Ascending aorta (tissue), 2 donors: ENCODE measurements around the gene SLC24A3. TPM values are rescaled to one million over a fixed set of nuclear protein-coding genes. Genes with fewer than 3 reads are reported as not detected.

Source experiments
- DNase-seq, 2 donors: peaks; one replicate each; pipeline ENCODE4 v3.0.0-alpha.2; 2019; ENCODE audit warnings: low spot score in 2 of 2
- H3K27ac ChIP-seq, 2 donors: fragments of 200-600 bp; sonication (generic); one replicate each; pipeline ENCODE4 v1.5.1; 2016 to 2017; ENCODE audit warnings: mild to moderate bottlenecking in 1 of 2
- H3K27me3 ChIP-seq: fragments of 200-600 bp; sonication (generic); one replicate; pipeline ENCODE4 v1.5.1; 2017
- H3K36me3 ChIP-seq, 2 donors: fragments of 200-600 bp; sonication (generic); one replicate each; pipeline ENCODE4 v1.5.1; 2016
- H3K4me1 ChIP-seq, 2 donors: fragments of 200-600 bp; sonication (generic); one replicate each; pipeline ENCODE4 v1.5.1; 2016 to 2017; ENCODE audit warnings: mild to moderate bottlenecking in 1 of 2
- H3K4me3 ChIP-seq, 2 donors: fragments of 200-600 bp; sonication (generic); one replicate each; pipeline ENCODE4 v1.5.1; 2016 to 2017; ENCODE audit warnings: mild to moderate bottlenecking in 1 of 2
- H3K9me3 ChIP-seq, 2 donors: fragments of 200-600 bp; sonication (generic); one replicate each; pipeline ENCODE4 v1.5.1; 2016
- CTCF ChIP-seq, 3 experiments: fragments of 200-600 bp in 2 of 3; fragments of 450-650 bp in 1 of 3; sonication (generic) in 2 of 3; IDR thresholded peaks; one replicate each; pipeline ENCODE4 v1.5.1; 2016 to 2019; ENCODE audit warnings: antibody characterized with exemption in 3 of 3, mild to moderate bottlenecking in 1 of 3, moderate library complexity in 1 of 3
- intact Hi-C: fragments of 100-400 bp; cut with DNase I; formaldehyde crosslinking; loops from one replicate; pipeline ENCODE4 v1.15.1; 2023
- total RNA-seq: library from RNA; depleted of rRNA; stranded (reverse); fragments of >200 nt; gene quantifications from one replicate; pipeline ENCODE4 v1.1.0, GENCODE V29; 2016

The SLC24A3 gene
- total RNA-seq, 1 donor from 2014 or later: 12.9 TPM

- Histone ChIP-seq H3K27ac (no peak overlapping the region), H3K36me3 (no peaks in the 10 kb centered on the region)
- intact Hi-C loops: loop anchor here (2.0 kb wide), 1 partner anchor 69 kb away; no protein-coding TSS in a partner anchor
Observed at GRCh38 chr20:19761841-19762240, 549.4 kb downstream of the SLC24A3 start.

GRCh38 chr20:19764207-19764606 lies 551.8 kb downstream of the SLC24A3 start:
- no peak overlapping the region for H3K27ac ChIP-seq
- DNase-seq: peak in 1 of 2 donors; percentile 19
- intact Hi-C loops: no loop called here

More at GRCh38 chr20:19761841-19762240, 549.4 kb downstream of the SLC24A3 start:
- Histone ChIP-seq H3K9me3 (no peaks in the 10 kb centered on the region), H3K27me3 (no peaks in the 10 kb centered on the region), H3K4me3 (no peak overlapping the region), H3K4me1 (peaks cover 3 to 13% of the 10 kb centered on the region in 2 donors)
- TF ChIP-seq CTCF (IDR thresholded peaks at IDR 0.05): no peak
- peak in 1 of 2 donors; percentile 46 for DNase-seq

GRCh38 chr20:19765266-19765665 lies 552.8 kb downstream of the SLC24A3 start:
- intact Hi-C loops: no loop called here
- H3K27ac ChIP-seq: no peak overlapping the region

More at GRCh38 chr20:19764207-19764606, 551.8 kb downstream of the SLC24A3 start:
- no peaks in the 10 kb centered on the region for H3K9me3 ChIP-seq
- TF ChIP-seq CTCF (IDR thresholded peaks at IDR 0.05): no peak
- H3K4me3 ChIP-seq: no peak overlapping the region
- no peaks in the 10 kb centered on the region for H3K27me3 ChIP-seq
- peaks cover 0 to 10% of the 10 kb centered on the region in 2 donors for H3K4me1 ChIP-seq
- H3K36me3 ChIP-seq: no peaks in the 10 kb centered on the region

GRCh38 chr20:19765913-19766312 lies 553.5 kb downstream of the SLC24A3 start:
- Histone ChIP-seq H3K27me3 (no peaks in the 10 kb centered on the region), H3K27ac (no peak overlapping the region), H3K4me1 (no peaks in the 10 kb centered on the region), H3K4me3 (no peak overlapping the region), H3K36me3 (no peaks in the 10 kb centered on the region), H3K9me3 (no peaks in the 10 kb centered on the region)
- intact Hi-C loops: no loop called here
- TF ChIP-seq CTCF (IDR thresholded peaks at IDR 0.05): no peak
- peak in 1 of 2 donors; percentile 15 for DNase-seq

More at GRCh38 chr20:19765266-19765665, 552.8 kb downstream of the SLC24A3 start:
- DNase-seq: peak in 1 of 2 donors; percentile 54
- H3K9me3 ChIP-seq: no peaks in the 10 kb centered on the region
- H3K27me3 ChIP-seq: no peaks in the 10 kb centered on the region
- H3K4me3 ChIP-seq: no peak overlapping the region
- H3K36me3 ChIP-seq: no peaks in the 10 kb centered on the region
- TF ChIP-seq CTCF (IDR thresholded peaks at IDR 0.05): no peak
- H3K4me1 ChIP-seq: peaks cover 0 to 1% of the 10 kb centered on the region in 2 donors

GRCh38 chr20:19767070-19767469 lies 554.6 kb downstream of the SLC24A3 start:
- DNase-seq: no peak
- H3K4me3 ChIP-seq: no peak overlapping the region
- no peaks in the 10 kb centered on the region for H3K4me1 ChIP-seq
- H3K9me3 ChIP-seq: no peaks in the 10 kb centered on the region
- H3K36me3 ChIP-seq: no peaks in the 10 kb centered on the region
- H3K27ac ChIP-seq: no peak overlapping the region
- intact Hi-C loops: no loop called here
- TF ChIP-seq CTCF (IDR thresholded peaks at IDR 0.05): no peak
- H3K27me3 ChIP-seq: no peaks in the 10 kb centered on the region
